NCI-H1694 treated with DMSO at 0.1 percent for 48 hours (cell line): ENCODE results near the gene CFAP90.

Experiments used
- DNase-seq: peaks from one replicate; lab custom pipeline; 2025; lab: John Stamatoyannopoulos, UW

The CFAP90 gene

GRCh38 chr5:7850395-7851239 is at the start of gene CFAP90:
TSS of gene CFAP90 (minus strand) at chr5:7851133. CDS start at chr5:7851021, 112 bp downstream.
- peak; percentile 48 for DNase-seq

- peak; percentile 15 for DNase-seq
Measured at GRCh38 chr5:7897014-7897600, 46.2 kb upstream of the CFAP90 start.

GRCh38 chr5:7894860-7895259 is 43.9 kb upstream of the CFAP90 start:
- no peak for DNase-seq

GRCh38 chr5:7894439-7894838 is 43.5 kb upstream of the CFAP90 start:
- no peak for DNase-seq

GRCh38 chr5:7888901-7889300 is 38.0 kb upstream of the CFAP90 start:
- DNase-seq = no peak

- DNase-seq = peak; percentile 73
Measured at GRCh38 chr5:7886849-7887475, 36.0 kb upstream of the CFAP90 start.

- no peak for DNase-seq
Measured at GRCh38 chr5:7884491-7885267, 33.7 kb upstream of the CFAP90 start.

GRCh38 chr5:7882926-7883325 is 32.0 kb upstream of the CFAP90 start:
- no peak for DNase-seq

GRCh38 chr5:7881816-7882215 is 30.9 kb upstream of the CFAP90 start:
- DNase-seq = no peak

- no peak for DNase-seq
Measured at GRCh38 chr5:7881091-7881490, 30.2 kb upstream of the CFAP90 start.

GRCh38 chr5:7878381-7878873 is 27.5 kb upstream of the CFAP90 start:
- no peak for DNase-seq

GRCh38 chr5:7877851-7878250 is 26.9 kb upstream of the CFAP90 start:
- DNase-seq = no peak

- DNase-seq = no peak
Measured at GRCh38 chr5:7876867-7877266, 25.9 kb upstream of the CFAP90 start.

GRCh38 chr5:7875151-7875550 is 24.2 kb upstream of the CFAP90 start:
- no peak for DNase-seq

GRCh38 chr5:7874639-7875038 is 23.7 kb upstream of the CFAP90 start:
- DNase-seq = no peak

GRCh38 chr5:7873216-7873615 is 22.3 kb upstream of the CFAP90 start:
- DNase-seq = no peak

- no peak for DNase-seq
Measured at GRCh38 chr5:7872517-7873130, 21.7 kb upstream of the CFAP90 start.

GRCh38 chr5:7871653-7872052 is 20.7 kb upstream of the CFAP90 start:
- no peak for DNase-seq

- no peak for DNase-seq
Measured at GRCh38 chr5:7869474-7870136, 18.7 kb upstream of the CFAP90 start.

GRCh38 chr5:7868773-7869473 is 18.0 kb upstream of the CFAP90 start, which contains the start of the genes FASTKD3 and MTRR:
TSS of gene FASTKD3 (minus strand) at chr5:7869031. CDS start at chr5:7868083, 948 bp downstream.
TSS of gene MTRR (plus strand) at chr5:7869148. CDS start at chr5:7870795, 1,647 bp downstream.
- DNase-seq = peak; percentile 92
